Measurements from ENCODE around the gene CRIM1.

The CRIM1 gene

GRCh38 chr2:36427790-36428243 lies 72.2 kb downstream of the CRIM1 start:
- no peak for DNase-seq

GRCh38 chr2:36430549-36430948 lies 75.0 kb downstream of the CRIM1 start:
- no peak for DNase-seq

GRCh38 chr2:36432479-36432878 lies 76.9 kb downstream of the CRIM1 start:
- no peak for DNase-seq

- DNase-seq = peak; percentile 39
Measured at GRCh38 chr2:36433311-36434217, 78.0 kb downstream of the CRIM1 start.

- no peak for DNase-seq
Measured at GRCh38 chr2:36438449-36438977, 82.9 kb downstream of the CRIM1 start.

GRCh38 chr2:36439084-36439483 lies 83.5 kb downstream of the CRIM1 start:
- no peak for DNase-seq

- DNase-seq = no peak
Measured at GRCh38 chr2:36441065-36441625, 85.6 kb downstream of the CRIM1 start.

- no peak for DNase-seq
Measured at GRCh38 chr2:36441816-36442215, 86.2 kb downstream of the CRIM1 start.

- no peak for DNase-seq
Measured at GRCh38 chr2:36444216-36444936, 88.8 kb downstream of the CRIM1 start.

GRCh38 chr2:36445185-36445866 lies 89.7 kb downstream of the CRIM1 start:
- DNase-seq = no peak

GRCh38 chr2:36446294-36446693 lies 90.7 kb downstream of the CRIM1 start:
- no peak for DNase-seq

- no peak for DNase-seq
Measured at GRCh38 chr2:36449213-36449612, 93.6 kb downstream of the CRIM1 start.

GRCh38 chr2:36449943-36450392 lies 94.4 kb downstream of the CRIM1 start:
- DNase-seq = no peak

GRCh38 chr2:36450466-36451196 lies 95.1 kb downstream of the CRIM1 start:
- no peak for DNase-seq

- no peak for DNase-seq
Measured at GRCh38 chr2:36451512-36451911, 95.9 kb downstream of the CRIM1 start.

GRCh38 chr2:36452260-36452659 lies 96.7 kb downstream of the CRIM1 start:
- no peak for DNase-seq

- no peak for DNase-seq
Measured at GRCh38 chr2:36453652-36454051, 98.1 kb downstream of the CRIM1 start.

GRCh38 chr2:36455011-36455410 lies 99.4 kb downstream of the CRIM1 start:
- no peak for DNase-seq

- DNase-seq = no peak
Measured at GRCh38 chr2:36455788-36456187, 100.2 kb downstream of the CRIM1 start.

- DNase-seq = no peak
Measured at GRCh38 chr2:36456227-36457175, 100.9 kb downstream of the CRIM1 start.

GRCh38 chr2:36458106-36458505 lies 102.5 kb downstream of the CRIM1 start:
- DNase-seq = no peak
